ENCODE data around the gene DUSP9.
"Not testable (repeated sequence)": the region's sequence is repeated elsewhere in the genome, so short reads cannot be mapped to it uniquely, and the experiment has no call there.

Gene DUSP9

GRCh38 chrX:153696100-153696499 lies 49.1 kb downstream of the DUSP9 start:
- TF ChIP-seq MYC (IDR thresholded peaks at IDR 0.05; ENCODE audit: low read depth, low read length) (no peak), MAX (IDR thresholded peaks at IDR 0.05; ENCODE audit: low read depth, low read length) (no peak), POLR2A (IDR thresholded peaks at IDR 0.05; ENCODE audit: extremely low read depth, insufficient read length) (no peak), CTCF (IDR thresholded peaks at IDR 0.05; ENCODE audit: low read depth, low read length) (no peak)

GRCh38 chrX:153696538-153696937 lies 49.5 kb downstream of the DUSP9 start:
- not testable (repeated sequence) for H3K4me3 ChIP-seq (ENCODE audit: low read depth, low read length); DNase-seq (ENCODE audit: low read depth)

More at GRCh38 chrX:153696100-153696499, 49.1 kb downstream of the DUSP9 start:
- no peak for DNase-seq (ENCODE audit: low read depth)
- no peak overlapping the region for H3K4me3 ChIP-seq (ENCODE audit: low read depth, low read length)

GRCh38 chrX:153696986-153697722 lies 50.2 kb downstream of the DUSP9 start:
- H3K4me3 ChIP-seq (ENCODE audit: low read depth, low read length); DNase-seq (ENCODE audit: low read depth): not testable (repeated sequence)

GRCh38 chrX:153697924-153698865 lies 51.2 kb downstream of the DUSP9 start:
- TF ChIP-seq CTCF (IDR thresholded peaks at IDR 0.05; ENCODE audit: low read depth, low read length), result no peak
- no peak for TF ChIP-seq MYC (IDR thresholded peaks at IDR 0.05; ENCODE audit: low read depth, low read length)
- H3K4me3 ChIP-seq (ENCODE audit: low read depth, low read length), result no peak overlapping the region
- no peak for DNase-seq (ENCODE audit: low read depth)

- not testable (repeated sequence) for H3K4me3 ChIP-seq (ENCODE audit: low read depth, low read length); DNase-seq (ENCODE audit: low read depth)
Measured at GRCh38 chrX:153699210-153699783, 52.3 kb downstream of the DUSP9 start.

- not testable (repeated sequence) for H3K4me3 ChIP-seq (ENCODE audit: low read depth, low read length); DNase-seq (ENCODE audit: low read depth)
Measured at GRCh38 chrX:153699784-153700371, 52.9 kb downstream of the DUSP9 start.

- TF ChIP-seq MYC (IDR thresholded peaks at IDR 0.05; ENCODE audit: low read depth, low read length) (no peak), MAX (IDR thresholded peaks at IDR 0.05; ENCODE audit: low read depth, low read length) (no peak), POLR2A (IDR thresholded peaks at IDR 0.05; ENCODE audit: extremely low read depth, insufficient read length) (no peak), CTCF (IDR thresholded peaks at IDR 0.05; ENCODE audit: low read depth, low read length) (no peak)
- no peak for DNase-seq (ENCODE audit: low read depth)
- H3K4me3 ChIP-seq (ENCODE audit: low read depth, low read length), result no peak overlapping the region
Measured at GRCh38 chrX:153700376-153700945, 53.5 kb downstream of the DUSP9 start.

Data from NB4 (cell line).